ENCODE measurements around the gene MAN1C1. TPM values are rescaled to one million over a fixed set of nuclear protein-coding genes. Genes with fewer than 3 reads are reported as not detected.

MAN1C1 gene
- total and polyA plus RNA-seq, 7 donors = 0.69 to 32.1 (median 12.8) TPM

- WGBS, 2 donors = 37 to 51% methylated on average over 16 of the region's 16 CpGs
- peaks cover 0 to 20% (median 0%) of the 10 kb centered on the region in 4 donors for H3K36me3 ChIP-seq
These were observed 158.6 kb downstream of the MAN1C1 start for GRCh38 chr1:25774921-25775771.

GRCh38 chr1:25779388-25779787 lies 162.8 kb downstream of the MAN1C1 start:
- 31 to 72% methylated on average over 8 of the region's 8 CpGs for WGBS, 2 donors
- Histone ChIP-seq H3K4me1 (peaks cover 0 to 22% (median 4%) of the 10 kb centered on the region in 4 donors), H3K9me3 (no peaks in the 10 kb centered on the region), H3K4me3 (no peak overlapping the region), H3K27me3 (no peaks in the 10 kb centered on the region), H3K27ac (no peak overlapping the region), H3K36me3 (peaks cover 0 to 29% (median 2%) of the 10 kb centered on the region in 4 donors)
- no peak for DNase-seq
- no peak for TF ChIP-seq POLR2AphosphoS5 (IDR thresholded peaks at IDR 0.05)
- no peak for TF ChIP-seq POLR2A (IDR thresholded peaks at IDR 0.05)
- no peak for TF ChIP-seq EP300 (IDR thresholded peaks at IDR 0.05)
- no peak for TF ChIP-seq CTCF (IDR thresholded peaks at IDR 0.05)
- intact Hi-C loops (cut with DNase I) = no loop called here

More at GRCh38 chr1:25774921-25775771, 158.6 kb downstream of the MAN1C1 start:
- DNase-seq = no peak
- H3K27ac ChIP-seq = no peak overlapping the region
- peaks cover 0 to 46% (median 16%) of the 10 kb centered on the region in 4 donors for H3K4me1 ChIP-seq
- intact Hi-C loops (cut with DNase I) = no loop called here
- no peaks in the 10 kb centered on the region for H3K27me3 ChIP-seq
- no peaks in the 10 kb centered on the region for H3K9me3 ChIP-seq
- H3K4me3 ChIP-seq = no peak overlapping the region
- TF ChIP-seq POLR2AphosphoS5 (IDR thresholded peaks at IDR 0.05) (no peak), CTCF (IDR thresholded peaks at IDR 0.05) (no peak), POLR2A (IDR thresholded peaks at IDR 0.05) (no peak), EP300 (IDR thresholded peaks at IDR 0.05) (no peak)

GRCh38 chr1:25779894-25780293 lies 163.3 kb downstream of the MAN1C1 start:
- Histone ChIP-seq H3K27ac (no peak overlapping the region), H3K9me3 (no peaks in the 10 kb centered on the region), H3K27me3 (no peaks in the 10 kb centered on the region), H3K36me3 (peaks cover 0 to 29% (median 2%) of the 10 kb centered on the region in 4 donors), H3K4me3 (no peak overlapping the region), H3K4me1 (peaks cover 0 to 22% (median 10%) of the 10 kb centered on the region in 4 donors)
- intact Hi-C loops (cut with DNase I) = no loop called here
- TF ChIP-seq POLR2A (IDR thresholded peaks at IDR 0.05) = no peak
- no peak for TF ChIP-seq CTCF (IDR thresholded peaks at IDR 0.05)
- WGBS, 2 donors = 76 to 93% methylated on average over 4 of the region's 4 CpGs
- DNase-seq = no peak

GRCh38 chr1:25780318-25781129 lies 163.9 kb downstream of the MAN1C1 start:
- Histone ChIP-seq H3K9me3 (no peaks in the 10 kb centered on the region), H3K4me3 (no peak overlapping the region), H3K27ac (no peak overlapping the region), H3K4me1 (peaks cover 0 to 26% (median 11%) of the 10 kb centered on the region in 4 donors), H3K27me3 (no peaks in the 10 kb centered on the region), H3K36me3 (peaks cover 0 to 29% (median 2%) of the 10 kb centered on the region in 4 donors)
- no peak for DNase-seq
- 68 to 83% methylated on average over 14 of the region's 14 CpGs for WGBS, 2 donors
- intact Hi-C loops (cut with DNase I) = no loop called here
- no peak for TF ChIP-seq POLR2AphosphoS5 (IDR thresholded peaks at IDR 0.05)
- no peak for TF ChIP-seq POLR2A (IDR thresholded peaks at IDR 0.05)
- no peak for TF ChIP-seq CTCF (IDR thresholded peaks at IDR 0.05)
- no peak for TF ChIP-seq EP300 (IDR thresholded peaks at IDR 0.05)

Measured in sigmoid colon (tissue), 7 donors.